WERI-Rb-1 (cell line): ENCODE results near the gene CYP4A22.
"Not testable (repeated sequence)": the region's sequence is repeated elsewhere in the genome, so short reads cannot be mapped to it uniquely, and the experiment has no call there.

Experiments used
- DNase-seq: peaks from one replicate; pipeline ENCODE4 v3.0.0-alpha.2; 2020
- H3K27ac ChIP-seq: fragments of 250-450 bp; sonication (Bioruptor Pico); 2 replicates; pipeline ENCODE4 v1.5.1; 2020; ENCODE audit warnings: mild to moderate bottlenecking, moderate library complexity
- H3K27me3 ChIP-seq: fragments of 250-450 bp; sonication (Bioruptor Pico); 2 replicates; pipeline ENCODE4 v1.5.1; 2021; ENCODE audit warnings: mild to moderate bottlenecking, low read depth, moderate library complexity; ENCODE audit not compliant: insufficient read depth, severe bottlenecking
- H3K36me3 ChIP-seq: fragments of 250-450 bp; sonication (Bioruptor Pico); 2 replicates; pipeline ENCODE4 v1.5.1; 2020; ENCODE audit warnings: mild to moderate bottlenecking, moderate library complexity
- H3K4me3 ChIP-seq: 2 replicates; pipeline ENCODE4 v1.5.1; 2011; ENCODE audit warnings: low read depth, mild to moderate bottlenecking, control low read depth, low read length
- H3K9me3 ChIP-seq: fragments of 250-450 bp; sonication (Bioruptor Pico); 2 replicates; pipeline ENCODE4 v1.5.1; 2021; ENCODE audit warnings: mild to moderate bottlenecking, moderate library complexity; ENCODE audit not compliant: severe bottlenecking
- TF ChIP-seq, protein P1 (sequence below): IDR thresholded peaks from 2 replicates; pipeline ENCODE4 v1.5.1; 2011; ENCODE audit warnings: low read depth, mild to moderate bottlenecking, control low read depth, inconsistent platforms, low read length

The CYP4A22 gene

GRCh38 chr1:47113178-47113577 is 24.1 kb upstream of the CYP4A22 start:
- H3K36me3 ChIP-seq, result no peaks in the 10 kb centered on the region
- no peak for DNase-seq
- no peaks in the 10 kb centered on the region for H3K9me3 ChIP-seq
- no peak overlapping the region for H3K4me3 ChIP-seq
- no peak overlapping the region for H3K27ac ChIP-seq
- TF ChIP-seq, protein P1, sequence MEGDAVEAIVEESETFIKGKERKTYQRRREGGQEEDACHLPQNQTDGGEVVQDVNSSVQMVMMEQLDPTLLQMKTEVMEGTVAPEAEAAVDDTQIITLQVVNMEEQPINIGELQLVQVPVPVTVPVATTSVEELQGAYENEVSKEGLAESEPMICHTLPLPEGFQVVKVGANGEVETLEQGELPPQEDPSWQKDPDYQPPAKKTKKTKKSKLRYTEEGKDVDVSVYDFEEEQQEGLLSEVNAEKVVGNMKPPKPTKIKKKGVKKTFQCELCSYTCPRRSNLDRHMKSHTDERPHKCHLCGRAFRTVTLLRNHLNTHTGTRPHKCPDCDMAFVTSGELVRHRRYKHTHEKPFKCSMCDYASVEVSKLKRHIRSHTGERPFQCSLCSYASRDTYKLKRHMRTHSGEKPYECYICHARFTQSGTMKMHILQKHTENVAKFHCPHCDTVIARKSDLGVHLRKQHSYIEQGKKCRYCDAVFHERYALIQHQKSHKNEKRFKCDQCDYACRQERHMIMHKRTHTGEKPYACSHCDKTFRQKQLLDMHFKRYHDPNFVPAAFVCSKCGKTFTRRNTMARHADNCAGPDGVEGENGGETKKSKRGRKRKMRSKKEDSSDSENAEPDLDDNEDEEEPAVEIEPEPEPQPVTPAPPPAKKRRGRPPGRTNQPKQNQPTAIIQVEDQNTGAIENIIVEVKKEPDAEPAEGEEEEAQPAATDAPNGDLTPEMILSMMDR, result no peak
- no peaks in the 10 kb centered on the region for H3K27me3 ChIP-seq

DNA sequence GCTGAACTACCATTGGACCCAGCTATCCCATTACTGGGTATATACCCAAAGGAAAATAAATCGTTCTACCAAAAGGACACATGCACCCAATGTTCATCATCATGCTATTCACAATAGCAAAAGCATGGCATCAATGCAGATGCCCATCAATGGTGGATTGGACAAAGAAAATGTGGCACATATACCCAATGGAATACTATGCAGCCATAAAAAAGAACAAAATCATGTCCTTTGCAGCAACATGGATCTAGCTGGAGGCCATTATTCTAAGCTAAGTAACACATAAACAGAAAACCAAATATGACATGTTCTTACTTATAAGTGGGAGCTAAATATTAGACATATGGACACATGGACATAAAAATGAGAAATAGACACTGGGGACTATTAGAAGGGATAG is 16.2 kb upstream of the CYP4A22 start:
- not testable (repeated sequence) for H3K4me3 ChIP-seq, H3K27ac ChIP-seq, H3K36me3 ChIP-seq, H3K9me3 ChIP-seq, H3K27me3 ChIP-seq, DNase-seq

GRCh38 chr1:47124834-47125233 is 12.4 kb upstream of the CYP4A22 start:
- not testable (repeated sequence) for H3K9me3 ChIP-seq, H3K27ac ChIP-seq, H3K36me3 ChIP-seq, H3K27me3 ChIP-seq, H3K4me3 ChIP-seq, DNase-seq

- H3K27ac ChIP-seq, DNase-seq, H3K36me3 ChIP-seq, H3K27me3 ChIP-seq, H3K9me3 ChIP-seq, H3K4me3 ChIP-seq: not testable (repeated sequence)
Observed at GRCh38 chr1:47126997-47127396, 10.2 kb upstream of the CYP4A22 start.

- Histone ChIP-seq H3K36me3 (no peaks in the 10 kb centered on the region), H3K4me3 (no peak overlapping the region), H3K27me3 (no peaks in the 10 kb centered on the region), H3K9me3 (peaks cover 4% of the 10 kb centered on the region), H3K27ac (no peak overlapping the region)
- TF ChIP-seq, protein P1, result no peak
- DNase-seq, result no peak
Observed at GRCh38 chr1:47128221-47128620, 9.0 kb upstream of the CYP4A22 start.

- DNase-seq, H3K27me3 ChIP-seq, H3K4me3 ChIP-seq, H3K36me3 ChIP-seq, H3K27ac ChIP-seq, H3K9me3 ChIP-seq: not testable (repeated sequence)
Observed at GRCh38 chr1:47128854-47129253, 8.4 kb upstream of the CYP4A22 start.

DNA sequence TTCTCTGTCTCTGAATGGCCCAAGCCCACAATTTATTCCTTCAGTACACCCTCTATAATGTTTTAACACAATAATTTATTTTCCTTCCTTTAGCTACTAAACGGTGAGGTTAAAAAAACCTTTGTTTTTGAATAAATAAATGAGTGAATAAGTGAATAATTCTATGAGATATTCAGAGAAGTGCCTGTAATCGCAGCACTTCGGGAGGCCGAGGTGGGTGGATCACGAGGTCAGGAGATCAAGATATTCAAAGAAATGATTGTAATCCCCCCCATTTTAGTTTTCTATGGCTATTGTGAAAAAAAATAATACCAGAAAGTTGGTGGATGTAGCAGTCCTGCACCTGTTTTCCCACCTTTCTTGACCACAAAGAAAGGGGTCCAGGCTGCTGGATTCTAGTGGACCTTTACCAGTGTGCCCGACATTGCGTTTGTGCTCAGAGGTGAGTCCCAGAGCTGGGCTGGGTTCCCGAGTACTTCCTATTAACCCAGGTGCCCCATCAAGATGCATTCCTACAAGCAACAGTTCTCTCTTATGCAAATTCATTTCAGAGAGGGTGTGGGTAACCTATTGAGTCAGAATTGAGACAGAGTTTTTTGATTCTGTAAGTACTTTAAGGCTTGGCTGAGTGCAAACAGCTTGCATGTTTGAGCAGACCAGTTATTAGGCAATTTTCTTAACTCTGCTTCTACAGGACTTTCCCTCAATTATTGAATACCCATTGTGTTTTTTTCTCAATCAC is 7.6 kb upstream of the CYP4A22 start:
- not testable (repeated sequence) for H3K27me3 ChIP-seq, H3K4me3 ChIP-seq, H3K9me3 ChIP-seq, H3K27ac ChIP-seq, DNase-seq, H3K36me3 ChIP-seq

- not testable (repeated sequence) for H3K36me3 ChIP-seq, H3K4me3 ChIP-seq, DNase-seq, H3K27ac ChIP-seq, H3K9me3 ChIP-seq, H3K27me3 ChIP-seq
Observed at GRCh38 chr1:47132665-47133064, 4.6 kb upstream of the CYP4A22 start.

- TF ChIP-seq, protein P1, result no peak
- no peak for DNase-seq
- no peak overlapping the region for H3K4me3 ChIP-seq
- no peak overlapping the region for H3K27ac ChIP-seq
- H3K9me3 ChIP-seq, result no peaks in the 10 kb centered on the region
- no peaks in the 10 kb centered on the region for H3K36me3 ChIP-seq
- H3K27me3 ChIP-seq, result no peaks in the 10 kb centered on the region
Observed at GRCh38 chr1:47137925-47138615, 829 bp downstream of the CYP4A22 start.

GRCh38 chr1:47140358-47140757 is 3.1 kb downstream of the CYP4A22 start:
- not testable (repeated sequence) for H3K4me3 ChIP-seq, DNase-seq, H3K27ac ChIP-seq

More at GRCh38 chr1:47140358-47140757, 3.1 kb downstream of the CYP4A22 start:
- H3K9me3 ChIP-seq, H3K36me3 ChIP-seq, H3K27me3 ChIP-seq: not testable (repeated sequence)
